ENCODE results near the gene RNF157. TPM values are rescaled to one million over a fixed set of nuclear protein-coding genes. Genes with fewer than 3 reads are reported as not detected.

Gene RNF157
- total and polyA plus RNA-seq, 8 donors: 0.79 to 11.1 (median 8.2) TPM

GRCh38 chr17:76134911-76135809, 105.1 kb downstream of the RNF157 start:
- Histone ChIP-seq H3K9me3 (no peaks in the 10 kb centered on the region), H3K27me3 (peaks cover 24 to 56% of the 10 kb centered on the region in 2 donors), H3K4me1 (peaks cover 0 to 16% of the 10 kb centered on the region in 2 donors), H3K4me3 (no peak overlapping the region), H3K27ac (no peak overlapping the region), H3K36me3 (no peaks in the 10 kb centered on the region)
- DNase-seq (no peak), ATAC-seq (no peak)
- TF ChIP-seq CTCF (IDR thresholded peaks at IDR 0.05): no peak
- intact Hi-C loops (cut with DNase I): no loop called here

GRCh38 chr17:76132574-76133338, 107.5 kb downstream of the RNF157 start:
- no peak for TF ChIP-seq CTCF (IDR thresholded peaks at IDR 0.05)
- intact Hi-C loops (cut with DNase I): no loop called here
- Histone ChIP-seq H3K9me3 (no peaks in the 10 kb centered on the region), H3K4me1 (peaks cover 0 to 12% of the 10 kb centered on the region in 2 donors), H3K4me3 (peak overlapping the region in 1 of 2 donors; percentile 6), H3K27ac (no peak overlapping the region), H3K27me3 (peaks cover 11 to 32% of the 10 kb centered on the region in 2 donors), H3K36me3 (no peaks in the 10 kb centered on the region)
- ATAC-seq (peak; percentile 96), DNase-seq (peak in 3 of 4 donors; percentile 81 to 87 (median 86))

- intact Hi-C loops (cut with DNase I): no loop called here
- peaks cover 0 to 12% of the 10 kb centered on the region in 2 donors for H3K4me1 ChIP-seq
- H3K27me3 ChIP-seq: peaks cover 6 to 24% of the 10 kb centered on the region in 2 donors
- peak; percentile 30 for ATAC-seq
- H3K4me3 ChIP-seq: peak overlapping the region in 1 of 2 donors; percentile 6
- no peak for DNase-seq
- H3K9me3 ChIP-seq: no peaks in the 10 kb centered on the region
- TF ChIP-seq CTCF (IDR thresholded peaks at IDR 0.05): no peak
- H3K27ac ChIP-seq: no peak overlapping the region
- H3K36me3 ChIP-seq: no peaks in the 10 kb centered on the region
These were observed 108.4 kb downstream of the RNF157 start for GRCh38 chr17:76131692-76132573.

- ATAC-seq: no peak
- H3K27me3 ChIP-seq: peaks cover 4 to 19% of the 10 kb centered on the region in 2 donors
- peaks cover 0 to 12% of the 10 kb centered on the region in 2 donors for H3K4me1 ChIP-seq
- H3K36me3 ChIP-seq: no peaks in the 10 kb centered on the region
- H3K9me3 ChIP-seq: no peaks in the 10 kb centered on the region
- H3K4me3 ChIP-seq: no peak overlapping the region
- intact Hi-C loops (cut with DNase I): no loop called here
- no peak for TF ChIP-seq CTCF (IDR thresholded peaks at IDR 0.05)
- no peak overlapping the region for H3K27ac ChIP-seq
- peak in 1 of 4 donors; percentile 67 for DNase-seq
These were observed 109.1 kb downstream of the RNF157 start for GRCh38 chr17:76131051-76131691.
